K562 (cell line): ENCODE results near the gene PLK5. TPM values are rescaled to one million over a fixed set of nuclear protein-coding genes. Genes with fewer than 3 reads are reported as not detected.
A peak's percentile ranks its signal among the peaks of the same experiment; 100 is the strongest.

ENCODE experiments used
- BRD9 ChIP-seq: fragments of 450-650 bp; IDR thresholded peaks from 2 replicates; pipeline ENCODE4 v1.6.1; 2018; ENCODE audit warnings: low read depth; ENCODE audit not compliant: partially characterized antibody
- DNMT1 ChIP-seq: fragments of 450-650 bp; IDR thresholded peaks from 2 replicates; pipeline ENCODE4 v1.6.1; 2016; ENCODE audit warnings: antibody characterized with exemption, mild to moderate bottlenecking
- EGR1 ChIP-seq: fragments of 450-650 bp; conservative IDR thresholded peaks from 2 replicates; pipeline ENCODE4 v1.6.1; 2017; ENCODE audit warnings: mild to moderate bottlenecking
- ELF1 ChIP-seq: fragments of 200-800 bp; sonication (Bioruptor generic); IDR thresholded peaks from 2 replicates; pipeline ENCODE4 v1.6.1; 2016; ENCODE audit warnings: missing genetic modification characterization, missing compliant biosample characterization
- HMGN3 ChIP-seq: IDR thresholded peaks from 2 replicates; pipeline ENCODE4 v1.6.1; 2011; ENCODE audit warnings: borderline replicate concordance, low read depth, mild to moderate bottlenecking, mixed read lengths, low read length; ENCODE audit not compliant: insufficient read length; ENCODE audit errors: extremely low read depth
- L3MBTL2 ChIP-seq: fragments of 450-650 bp; IDR thresholded peaks from 2 replicates; pipeline ENCODE4 v1.6.1; 2016; ENCODE audit warnings: mild to moderate bottlenecking, moderate library complexity
- NR2C2 ChIP-seq, 2 experiments: fragments of 200-800 bp in 1 of 2; sonication (Bioruptor generic) in 1 of 2; sonication (generic) in 1 of 2; formaldehyde crosslinking in 1 of 2; IDR thresholded peaks; 2 replicates each; pipeline versions ENCODE4 v1.6.1 to v1.8.0; 2016 to 2022; ENCODE audit warnings: mild to moderate bottlenecking in 1 of 2, missing compliant biosample characterization in 1 of 2, missing genetic modification characterization in 1 of 2, missing genetic modification reagents in 1 of 2
- POLR2B ChIP-seq: fragments of 450-650 bp; IDR thresholded peaks from 2 replicates; pipeline ENCODE4 v1.6.1; 2018; ENCODE audit warnings: low read depth; ENCODE audit not compliant: partially characterized antibody
- RBBP5 ChIP-seq: fragments of 200-600 bp; sonication (generic); IDR thresholded peaks from 2 replicates; pipeline ENCODE4 v1.6.1; 2012; ENCODE audit warnings: borderline replicate concordance, mild to moderate bottlenecking, low read length, control low read depth, inconsistent platforms; ENCODE audit not compliant: insufficient read depth, poor library complexity, severe bottlenecking
- RBM25 ChIP-seq: fragments of 200-400 bp; formaldehyde crosslinking; IDR thresholded peaks from 2 replicates; pipeline ENCODE4 v1.6.1; 2018; ENCODE audit warnings: low read length, low read depth, moderate library complexity; ENCODE audit not compliant: severe bottlenecking
- SIN3B ChIP-seq: fragments of 450-650 bp; IDR thresholded peaks from 2 replicates; pipeline ENCODE4 v1.6.1; 2017; ENCODE audit warnings: low read depth, mild to moderate bottlenecking, moderate library complexity
- SP2 ChIP-seq: IDR thresholded peaks from 2 replicates; pipeline ENCODE4 v1.6.1; 2011; ENCODE audit warnings: mild to moderate bottlenecking, low read depth, low read length, moderate library complexity; ENCODE audit not compliant: poor library complexity, severe bottlenecking; ENCODE audit errors: extremely low read depth
- TAF15 ChIP-seq: fragments of 200-400 bp; formaldehyde crosslinking; IDR thresholded peaks from 2 replicates; pipeline ENCODE4 v1.6.1; 2017; ENCODE audit warnings: mild to moderate bottlenecking, low read depth, low read length, moderate library complexity
- TBP ChIP-seq: optimal IDR thresholded peaks from 2 replicates; pipeline ENCODE3; 2011; ENCODE audit warnings: low read depth, low read length, improper control_type of control experiment
- TCF7L2 ChIP-seq: fragments of 150-350 bp; IDR thresholded peaks from 2 replicates; pipeline ENCODE4 v1.6.1; 2016; ENCODE audit warnings: low read depth, mild to moderate bottlenecking, low read length, moderate library complexity
- YY1 ChIP-seq, 3 experiments: IDR thresholded peaks; 2 replicates each; pipeline ENCODE4 v1.6.1; 2011; ENCODE audit warnings: low read length in 2 of 3, mild to moderate bottlenecking in 2 of 3, moderate library complexity in 2 of 3, borderline replicate concordance in 1 of 3, control low read depth in 1 of 3, low read depth in 1 of 3; ENCODE audit not compliant: insufficient read depth in 3 of 3, insufficient replicate concordance in 2 of 3, control insufficient read depth in 1 of 3, insufficient read length in 1 of 3; ENCODE audit errors: extremely low read depth in 1 of 3
- ZBTB7A ChIP-seq: IDR thresholded peaks from 2 replicates; pipeline ENCODE4 v1.6.1; 2011; ENCODE audit warnings: low read depth, mild to moderate bottlenecking, low read length, moderate library complexity, borderline replicate concordance; ENCODE audit not compliant: control insufficient read depth
- ZNF175 ChIP-seq: fragments of 200-800 bp; sonication (Bioruptor generic); IDR thresholded peaks from 2 replicates; pipeline ENCODE4 v1.6.1; 2016; ENCODE audit warnings: low read depth, mild to moderate bottlenecking, missing genetic modification characterization, missing compliant biosample characterization
- polyA plus RNA-seq, 8 experiments: library from polyadenylated mRNA; depleted of rRNA in 4 of 8; stranded (reverse) in 5 of 8; unstranded in 3 of 8; fragments of >200 nt; fragmentation: Nextera tagmentation in 2 of 8; fragmentation: Illumina TruSeq in 1 of 8; extraction: Ambion mirVana in 2 of 8; extraction: Trizol in 1 of 8; gene quantifications; 2 replicates each; pipeline versions ENCODE4 v1.2.1 to v1.2.3, GENCODE V29; 2011 to 2014; ENCODE audit warnings: inconsistent platforms in 1 of 8, missing spikeins in 1 of 8
- total RNA-seq, 7 experiments: library from RNA; depleted of rRNA in 6 of 7; stranded (reverse); fragments of >200 nt in 6 of 7; fragmentation: Illumina TruSeq in 2 of 7; extraction: Trizol in 2 of 7; gene quantifications; 2 replicates each; pipeline versions ENCODE4 v1.2.1 to v1.2.3, GENCODE V29; 2011 to 2021; ENCODE audit warnings: low replicate concordance in 1 of 7
- TF ChIP-seq, protein P1 (sequence below): fragments of 450-650 bp; IDR thresholded peaks from 2 replicates; pipeline ENCODE4 v1.6.1; 2016; ENCODE audit warnings: borderline replicate concordance
- TF ChIP-seq, protein P2 (sequence below): fragments of 450-650 bp; IDR thresholded peaks from 2 replicates; pipeline ENCODE4 v1.7.1; 2018; ENCODE audit warnings: mild to moderate bottlenecking, low read depth; ENCODE audit not compliant: partially characterized antibody

The PLK5 gene
- total and polyA plus RNA-seq, 9 of the 15 experiments (the other 6 are each of a cell fraction or from before 2014, with no cell fraction given) = 0.04 to 0.23 (median 0.11) TPM; not detected in 5

DNA sequence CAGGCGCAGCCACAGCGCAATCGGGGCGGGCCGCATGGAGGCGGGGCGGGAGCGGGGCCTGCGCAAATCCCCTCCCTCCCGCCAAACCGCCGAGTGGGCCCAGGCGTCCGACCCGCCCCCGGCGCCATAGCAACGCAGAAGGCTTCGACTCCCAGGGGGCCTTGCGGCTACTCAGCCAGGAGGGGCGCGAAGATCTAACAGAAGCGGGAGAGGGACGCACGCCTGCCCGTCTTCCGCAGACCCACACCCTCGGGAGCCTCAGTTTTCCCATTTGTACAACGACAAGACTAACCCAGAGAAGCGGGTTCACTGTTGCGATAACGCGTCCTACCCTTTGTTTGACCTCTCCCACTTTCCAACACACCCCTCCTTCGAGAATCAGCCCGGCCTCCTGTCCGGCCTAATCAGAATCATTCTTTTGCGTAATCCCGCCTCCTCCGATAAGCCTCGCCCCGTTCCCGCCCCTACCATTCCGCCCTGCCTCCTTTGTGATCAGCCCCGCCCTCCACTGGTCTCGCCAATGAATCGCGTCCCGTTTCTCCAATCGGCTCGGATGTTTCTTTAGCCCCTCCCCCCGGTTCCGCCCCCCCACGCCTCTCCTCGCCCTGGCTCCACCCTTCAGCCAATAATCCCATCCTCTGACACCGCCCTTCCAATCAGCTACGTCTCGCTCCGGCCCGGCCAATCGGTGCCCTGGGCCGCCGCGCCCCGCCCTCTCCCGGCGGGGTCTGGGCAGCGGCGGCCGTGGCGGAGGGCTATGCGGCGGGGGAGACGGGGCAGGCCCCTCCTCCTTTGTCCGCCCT lies 33.4 kb upstream of the PLK5 start, which contains the start of gene PCSK4 (continued):
- TF ChIP-seq SIN3B (0 out of 2 replicates have a peak, but pooled peaks have one; percentile 36), EGR1 (0 out of 2 replicates have a peak, but pooled peaks have one; percentile 58), TAF15 (no peak), RBM25 (peak; percentile 90), HMGN3 (peak; percentile 74), ZNF175 (CRISPR knock-in tag) (no peak), BRD9 (no peak), DNMT1 (no peak), L3MBTL2 (peak; percentile 86), TCF7L2 (peak; percentile 81), POLR2B (peak; percentile 0), SP2 (peak; percentile 44), YY1 (IDR thresholded peaks at IDR 0.05; ENCODE audit: borderline replicate concordance in 1 of 3, control insufficient read depth in 1 of 3, extremely low read depth in 1 of 3, insufficient read depth in 3 of 3, insufficient read length in 1 of 3, insufficient replicate concordance in 2 of 3, low read depth in 1 of 3, low read length in 2 of 3) (peak in 2 of 3 experiments; percentile 30 to 43), TBP (peak; percentile 30), ZBTB7A (peak; percentile 37; the same call in 1 of the 2 replicates), ELF1 (tag) (no peak), RBBP5 (no peak), NR2C2 (CRISPR knock-in tag; IDR thresholded peaks at IDR 0.05) (no peak), NR2C2 (tag; IDR thresholded peaks at IDR 0.05) (peak; percentile 73; the same call in 1 of the 2 replicates)
- TF ChIP-seq, protein P1, sequence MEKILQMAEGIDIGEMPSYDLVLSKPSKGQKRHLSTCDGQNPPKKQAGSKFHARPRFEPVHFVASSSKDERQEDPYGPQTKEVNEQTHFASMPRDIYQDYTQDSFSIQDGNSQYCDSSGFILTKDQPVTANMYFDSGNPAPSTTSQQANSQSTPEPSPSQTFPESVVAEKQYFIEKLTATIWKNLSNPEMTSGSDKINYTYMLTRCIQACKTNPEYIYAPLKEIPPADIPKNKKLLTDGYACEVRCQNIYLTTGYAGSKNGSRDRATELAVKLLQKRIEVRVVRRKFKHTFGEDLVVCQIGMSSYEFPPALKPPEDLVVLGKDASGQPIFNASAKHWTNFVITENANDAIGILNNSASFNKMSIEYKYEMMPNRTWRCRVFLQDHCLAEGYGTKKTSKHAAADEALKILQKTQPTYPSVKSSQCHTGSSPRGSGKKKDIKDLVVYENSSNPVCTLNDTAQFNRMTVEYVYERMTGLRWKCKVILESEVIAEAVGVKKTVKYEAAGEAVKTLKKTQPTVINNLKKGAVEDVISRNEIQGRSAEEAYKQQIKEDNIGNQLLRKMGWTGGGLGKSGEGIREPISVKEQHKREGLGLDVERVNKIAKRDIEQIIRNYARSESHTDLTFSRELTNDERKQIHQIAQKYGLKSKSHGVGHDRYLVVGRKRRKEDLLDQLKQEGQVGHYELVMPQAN = peak; percentile 98
- TF ChIP-seq, protein P2, sequence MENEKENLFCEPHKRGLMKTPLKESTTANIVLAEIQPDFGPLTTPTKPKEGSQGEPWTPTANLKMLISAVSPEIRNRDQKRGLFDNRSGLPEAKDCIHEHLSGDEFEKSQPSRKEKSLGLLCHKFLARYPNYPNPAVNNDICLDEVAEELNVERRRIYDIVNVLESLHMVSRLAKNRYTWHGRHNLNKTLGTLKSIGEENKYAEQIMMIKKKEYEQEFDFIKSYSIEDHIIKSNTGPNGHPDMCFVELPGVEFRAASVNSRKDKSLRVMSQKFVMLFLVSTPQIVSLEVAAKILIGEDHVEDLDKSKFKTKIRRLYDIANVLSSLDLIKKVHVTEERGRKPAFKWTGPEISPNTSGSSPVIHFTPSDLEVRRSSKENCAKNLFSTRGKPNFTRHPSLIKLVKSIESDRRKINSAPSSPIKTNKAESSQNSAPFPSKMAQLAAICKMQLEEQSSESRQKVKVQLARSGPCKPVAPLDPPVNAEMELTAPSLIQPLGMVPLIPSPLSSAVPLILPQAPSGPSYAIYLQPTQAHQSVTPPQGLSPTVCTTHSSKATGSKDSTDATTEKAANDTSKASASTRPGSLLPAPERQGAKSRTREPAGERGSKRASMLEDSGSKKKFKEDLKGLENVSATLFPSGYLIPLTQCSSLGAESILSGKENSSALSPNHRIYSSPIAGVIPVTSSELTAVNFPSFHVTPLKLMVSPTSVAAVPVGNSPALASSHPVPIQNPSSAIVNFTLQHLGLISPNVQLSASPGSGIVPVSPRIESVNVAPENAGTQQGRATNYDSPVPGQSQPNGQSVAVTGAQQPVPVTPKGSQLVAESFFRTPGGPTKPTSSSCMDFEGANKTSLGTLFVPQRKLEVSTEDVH = peak; percentile 75
